SK-N-SH treated with all-trans-retinoic acid at 6 μM for 48 hours (cell line): ENCODE data around the gene EVA1C.

Source experiments
- ATAC-seq: fragments of 200-7000 bp; cut with Tn5 transposase; 3 replicates; pipeline ENCODE4 v1.9.1; 2020; ENCODE audit warnings: mild to moderate bottlenecking, moderate library complexity
- ARNTL ChIP-seq: fragments of 450-650 bp; formaldehyde crosslinking; IDR thresholded peaks from 2 replicates; pipeline ENCODE4 v1.5.0; 2020; ENCODE audit warnings: low read depth, mild to moderate bottlenecking, moderate library complexity, borderline replicate concordance
- BACH2 ChIP-seq: fragments of 250-450 bp; sonication (Bioruptor Pico); IDR thresholded peaks from 2 replicates; pipeline ENCODE4 v1.9.0; 2021; ENCODE audit warnings: mild to moderate bottlenecking, borderline replicate concordance
- CREB5 ChIP-seq: fragments of 250-450 bp; sonication (Bioruptor Pico); IDR thresholded peaks from 2 replicates; pipeline ENCODE4 v1.5.1; 2020; ENCODE audit warnings: low read depth, mild to moderate bottlenecking, moderate library complexity
- CSDC2 ChIP-seq: fragments of 250-450 bp; sonication (Bioruptor Pico); IDR thresholded peaks from 2 replicates; pipeline ENCODE4 v1.5.0; 2020; ENCODE audit warnings: mild to moderate bottlenecking, moderate library complexity
- GLIS3 ChIP-seq: fragments of 250-450 bp; sonication (Bioruptor Pico); IDR thresholded peaks from 2 replicates; pipeline ENCODE4 v1.5.0; 2020; ENCODE audit warnings: mild to moderate bottlenecking, moderate library complexity
- ISL1 ChIP-seq: fragments of 250-450 bp; sonication (Bioruptor Pico); IDR thresholded peaks from 2 replicates; pipeline ENCODE4 v2.1.2; 2022; ENCODE audit warnings: mild to moderate bottlenecking, moderate library complexity
- OSR1 ChIP-seq: fragments of 250-450 bp; sonication (Bioruptor Pico); IDR thresholded peaks from 2 replicates; pipeline ENCODE4 v1.8.0; 2022; ENCODE audit warnings: moderate library complexity, mild to moderate bottlenecking, inconsistent platforms
- PATZ1 ChIP-seq: fragments of 250-450 bp; sonication (Bioruptor Pico); IDR thresholded peaks from 2 replicates; pipeline ENCODE4 v1.8.0; 2020; ENCODE audit warnings: mild to moderate bottlenecking, moderate library complexity, borderline replicate concordance
- PPARA ChIP-seq: fragments of 250-450 bp; sonication (Bioruptor Pico); IDR thresholded peaks from 2 replicates; pipeline ENCODE4 v1.5.0; 2020; ENCODE audit warnings: mild to moderate bottlenecking, borderline replicate concordance
- RARB ChIP-seq: fragments of 250-450 bp; sonication (Bioruptor Pico); IDR thresholded peaks from 2 replicates; pipeline ENCODE4 v1.8.0; 2021; ENCODE audit warnings: mild to moderate bottlenecking, moderate library complexity
- SNAI2 ChIP-seq: fragments of 250-450 bp; sonication (Bioruptor Pico); IDR thresholded peaks from 2 replicates; pipeline ENCODE4 v1.5.0; 2020; ENCODE audit warnings: mild to moderate bottlenecking, moderate library complexity
- TCF4 ChIP-seq: fragments of 250-450 bp; sonication (Bioruptor Pico); IDR thresholded peaks from 2 replicates; pipeline ENCODE4 v1.8.0; 2021; ENCODE audit warnings: mild to moderate bottlenecking, moderate library complexity, borderline replicate concordance
- TOX ChIP-seq: fragments of 250-450 bp; sonication (Bioruptor Pico); IDR thresholded peaks from 2 replicates; pipeline ENCODE4 v1.8.0; 2021; ENCODE audit warnings: mild to moderate bottlenecking, moderate library complexity, borderline replicate concordance
- TSHZ2 ChIP-seq: fragments of 250-450 bp; sonication (Bioruptor Pico); IDR thresholded peaks from 2 replicates; pipeline ENCODE4 v1.5.0; 2020; ENCODE audit warnings: mild to moderate bottlenecking, moderate library complexity
- ZC3H10 ChIP-seq: fragments of 250-450 bp; sonication (Bioruptor Pico); IDR thresholded peaks from 2 replicates; pipeline ENCODE4 v1.5.1; 2021; ENCODE audit warnings: mild to moderate bottlenecking, moderate library complexity
- ZFP3 ChIP-seq: fragments of 250-450 bp; sonication (Bioruptor Pico); IDR thresholded peaks from 2 replicates; pipeline ENCODE4 v1.5.0; 2020; ENCODE audit warnings: mild to moderate bottlenecking, moderate library complexity
- ZNF565 ChIP-seq: fragments of 450-650 bp; formaldehyde crosslinking; conservative IDR thresholded peaks from 2 replicates; pipeline ENCODE4 v1.5.0; 2020; ENCODE audit warnings: low read depth, mild to moderate bottlenecking, moderate library complexity
- ZNF70 ChIP-seq: fragments of 450-650 bp; formaldehyde crosslinking; IDR thresholded peaks from 2 replicates; pipeline ENCODE4 v1.5.0; 2020; ENCODE audit warnings: mild to moderate bottlenecking, moderate library complexity
- ZNF8 ChIP-seq: fragments of 450-650 bp; formaldehyde crosslinking; IDR thresholded peaks from 2 replicates; pipeline ENCODE4 v1.5.0; 2020; ENCODE audit warnings: mild to moderate bottlenecking, moderate library complexity

Gene EVA1C

GRCh38 chr21:32364387-32364786 is 48.1 kb upstream of the EVA1C start (continued):
- no peak for TF ChIP-seq CREB5 (CRISPR knock-in tag)
- TF ChIP-seq ZC3H10 (CRISPR knock-in tag) = no peak

GRCh38 chr21:32364796-32365195 is 47.7 kb upstream of the EVA1C start:
- TF ChIP-seq ZFP3 (CRISPR knock-in tag) (no peak), ARNTL (CRISPR knock-in tag) (no peak), PATZ1 (no peak), RARB (CRISPR knock-in tag) (no peak), PPARA (no peak), ZNF70 (CRISPR knock-in tag) (no peak), TOX (CRISPR knock-in tag) (no peak), GLIS3 (no peak)
- no peak for ATAC-seq

- TF ChIP-seq PPARA (no peak), TCF4 (CRISPR knock-in tag) (no peak), PATZ1 (no peak), ZC3H10 (CRISPR knock-in tag) (no peak), ZNF565 (CRISPR knock-in tag) (no peak), ZNF8 (CRISPR knock-in tag) (no peak), GLIS3 (no peak), CSDC2 (CRISPR knock-in tag) (no peak)
- ATAC-seq = no peak
These were observed 46.3 kb upstream of the EVA1C start for GRCh38 chr21:32366191-32366590.

- ATAC-seq = no peak
- no peak for TF ChIP-seq ISL1
- no peak for TF ChIP-seq ZC3H10 (CRISPR knock-in tag)
- no peak for TF ChIP-seq ZNF8 (CRISPR knock-in tag)
- no peak for TF ChIP-seq PPARA
- no peak for TF ChIP-seq RARB (CRISPR knock-in tag)
- TF ChIP-seq TCF4 (CRISPR knock-in tag) = no peak
- no peak for TF ChIP-seq CSDC2 (CRISPR knock-in tag)
- TF ChIP-seq SNAI2 (CRISPR knock-in tag) = no peak
- no peak for TF ChIP-seq OSR1 (CRISPR knock-in tag)
- TF ChIP-seq TOX (CRISPR knock-in tag) = no peak
- TF ChIP-seq PATZ1 = no peak
- TF ChIP-seq TSHZ2 (CRISPR knock-in tag) = no peak
- TF ChIP-seq BACH2 (CRISPR knock-in tag) = no peak
- no peak for TF ChIP-seq ARNTL (CRISPR knock-in tag)
These were observed 45.3 kb upstream of the EVA1C start for GRCh38 chr21:32367158-32367557.
